HG03045 (cell line): Measurements from ENCODE around the gene TMEM86A.

ENCODE experiments used
- ATAC-seq: cut with Tn5 transposase; IDR thresholded peaks from one replicate; pipeline ENCODE4 v1.9.1; 2021; ENCODE audit warnings: mild to moderate bottlenecking, moderate library complexity; ENCODE audit not compliant: unreplicated experiment

The TMEM86A gene

GRCh38 chr11:18754308-18754707 is 55.7 kb downstream of the TMEM86A start:
- ATAC-seq = no peak
